A549 (cell line): ENCODE results near the gene GMDS. TPM values are rescaled to one million over a fixed set of nuclear protein-coding genes. Genes with fewer than 3 reads are reported as not detected.

ENCODE experiments used
- ATAC-seq, 2 experiments: fragments of 200-7000 bp in 1 of 2; fragments of >200 bp in 1 of 2; cut with Nextera tagmentation in 1 of 2; cut with Tn5 transposase in 1 of 2; 3 replicates each; pipeline versions ENCODE4 v1.8.0 to v1.9.1; 2018 to 2020; ENCODE audit warnings: mild to moderate bottlenecking in 1 of 2, moderate library complexity in 1 of 2
- CTCF ChIA-PET: fragments of 300-600 bp; sonication (Branson Sonifier 250); formaldehyde crosslinking; extraction: SDS; loops from one replicate; lab custom pipeline; 2021; ENCODE audit warnings: antibody characterized with exemption, inconsistent platforms; lab: Yijun Ruan, JAX
- POLR2A ChIA-PET: fragments of 350-600 bp; formaldehyde crosslinking; extraction: SDS; loops from one replicate; lab custom pipeline; 2021; ENCODE audit warnings: antibody characterized with exemption, inconsistent platforms; lab: Yijun Ruan, JAX
- DNase-seq, 2 experiments: peaks; one replicate each; pipeline versions ENCODE4 v3.0.0 to v3.0.0-alpha.2; 2011 to 2016; ENCODE audit warnings: low read depth in 1 of 2, low spot score in 1 of 2
- FAIRE-seq: peaks from 2 replicates; lab custom pipeline; 2011; peaks lifted over from hg19 to GRCh38; lab: Jason Lieb, UNC
- H3K27ac ChIP-seq, 2 experiments: fragments of >200 bp; sonication (Bioruptor Twin); formaldehyde crosslinking; 3 replicates each; pipeline ENCODE4 v1.5.1; 2016 to 2017
- H3K4me1 ChIP-seq: fragments of >200 bp; sonication (Bioruptor Twin); formaldehyde crosslinking; 3 replicates; pipeline ENCODE4 v1.6.1; 2016
- H3K4me2 ChIP-seq: fragments of >200 bp; sonication (Bioruptor Twin); formaldehyde crosslinking; 3 replicates; pipeline ENCODE4 v1.6.1; 2016
- H3K4me3 ChIP-seq: fragments of >200 bp; sonication (Bioruptor Twin); formaldehyde crosslinking; 3 replicates; pipeline ENCODE4 v1.5.1; 2016
- H3K9me3 ChIP-seq: fragments of >200 bp; sonication (Bioruptor Twin); formaldehyde crosslinking; 3 replicates; pipeline ENCODE4 v1.6.1; 2016
- CBX2 ChIP-seq: fragments of 200-600 bp; sonication (generic); IDR thresholded peaks from 2 replicates; pipeline ENCODE4 v1.6.1; 2016; ENCODE audit warnings: low read depth, mild to moderate bottlenecking, borderline replicate concordance
- CBX8 ChIP-seq: fragments of 200-600 bp; sonication (generic); IDR thresholded peaks from 2 replicates; pipeline ENCODE4 v1.6.1; 2016
- CHD2 ChIP-seq: fragments of 150-350 bp; IDR thresholded peaks from 2 replicates; pipeline ENCODE4 v1.6.1; 2014; ENCODE audit warnings: low read length; ENCODE audit not compliant: partially characterized antibody
- ESRRA ChIP-seq: fragments of 150-350 bp; IDR thresholded peaks from 2 replicates; pipeline ENCODE4 v1.6.1; 2014; ENCODE audit warnings: mild to moderate bottlenecking, low read length, borderline replicate concordance
- GATA3 ChIP-seq: IDR thresholded peaks from 2 replicates; pipeline ENCODE4 v1.6.1; 2012; ENCODE audit warnings: borderline replicate concordance
- HDAC2 ChIP-seq: fragments of 200-600 bp; sonication (generic); IDR thresholded peaks from 2 replicates; pipeline ENCODE4 v1.6.1; 2016
- HEYL ChIP-seq: fragments of 250-450 bp; sonication (Bioruptor Pico); IDR thresholded peaks from 2 replicates; pipeline ENCODE4 v1.8.0; 2021; ENCODE audit warnings: mild to moderate bottlenecking, moderate library complexity
- HOXA7 ChIP-seq: fragments of 250-450 bp; sonication (Bioruptor Pico); IDR thresholded peaks from 2 replicates; pipeline ENCODE4 v1.5.0; 2020; ENCODE audit warnings: mild to moderate bottlenecking, moderate library complexity
- JUN ChIP-seq, 2 experiments: fragments of >200 bp; sonication (Bioruptor Twin); formaldehyde crosslinking; IDR thresholded peaks; 2 replicates in 1 of 2; 3 replicates in 1 of 2; pipeline ENCODE4 v1.6.1; 2016 to 2017
- JUNB ChIP-seq: fragments of >200 bp; sonication (Bioruptor Twin); formaldehyde crosslinking; IDR thresholded peaks from 2 replicates; pipeline ENCODE4 v1.6.1; 2016
- MAZ ChIP-seq: fragments of 150-350 bp; IDR thresholded peaks from 2 replicates; pipeline ENCODE4 v1.6.1; 2014; ENCODE audit warnings: antibody characterized with exemption, low read depth, low read length, borderline replicate concordance
- NFE2L2 ChIP-seq: fragments of 150-350 bp; conservative IDR thresholded peaks from 2 replicates; pipeline ENCODE4 v1.6.1; 2014; ENCODE audit warnings: low read length
- NPAS2 ChIP-seq: fragments of 250-450 bp; sonication (Bioruptor Pico); IDR thresholded peaks from 2 replicates; pipeline ENCODE4 v1.8.0; 2022; ENCODE audit warnings: mild to moderate bottlenecking, moderate library complexity, borderline replicate concordance
- PHF8 ChIP-seq: fragments of 200-600 bp; sonication (generic); IDR thresholded peaks from 2 replicates; pipeline ENCODE4 v1.6.1; 2016; ENCODE audit warnings: low read depth, mild to moderate bottlenecking, antibody characterized with exemption, moderate library complexity, borderline replicate concordance
- RARB ChIP-seq: fragments of 250-450 bp; sonication (Bioruptor Pico); IDR thresholded peaks from 2 replicates; pipeline ENCODE4 v1.8.0; 2021; ENCODE audit warnings: mild to moderate bottlenecking, moderate library complexity
- RFX5 ChIP-seq: fragments of 450-650 bp; IDR thresholded peaks from 2 replicates; pipeline ENCODE4 v1.7.1; 2014; ENCODE audit warnings: antibody characterized with exemption, mild to moderate bottlenecking, moderate library complexity
- SMC3 ChIP-seq: fragments of >200 bp; sonication (Bioruptor Twin); formaldehyde crosslinking; IDR thresholded peaks from 3 replicates; pipeline ENCODE4 v1.6.1; 2018; ENCODE audit warnings: inconsistent platforms
- ZC3H11A ChIP-seq: fragments of 450-650 bp; IDR thresholded peaks from 2 replicates; pipeline ENCODE4 v1.6.1; 2014; ENCODE audit warnings: antibody characterized with exemption, mild to moderate bottlenecking
- ZNF302 ChIP-seq: fragments of 250-450 bp; sonication (Bioruptor Pico); IDR thresholded peaks from 2 replicates; pipeline ENCODE4 v1.9.0; 2021; ENCODE audit warnings: inconsistent platforms, mild to moderate bottlenecking, moderate library complexity
- WGBS: methylation state at CpG from one replicate; pipeline ENCODE4 v1.1.6; 2017; ENCODE audit errors: missing lambda C conversion rate; 5-methylcytosine and 5-hydroxymethylcytosine counted together
- polyA plus RNA-seq, 4 experiments: library from polyadenylated mRNA; depleted of rRNA in 3 of 4; stranded (reverse); fragments of >200 nt; fragmentation: RNase III in 1 of 4; extraction: RNeasy Plus Mini Kit Qiagen cat#74134 plus additional on column Dnase treatment in 1 of 4; gene quantifications; 2 replicates in 3 of 4; 3 replicates in 1 of 4; pipeline ENCODE4 v1.2.3, GENCODE V29; 2011 to 2017
- TF ChIP-seq, protein P1 (sequence below): fragments of >200 bp; sonication (Bioruptor Twin); formaldehyde crosslinking; IDR thresholded peaks from 3 replicates; pipeline ENCODE4 v1.6.1; 2016
- TF ChIP-seq, protein P2 (sequence below): IDR thresholded peaks from 2 replicates; pipeline ENCODE4 v1.6.1; 2012
- TF ChIP-seq, protein P3 (sequence below): fragments of 150-350 bp; IDR thresholded peaks from 2 replicates; pipeline ENCODE4 v1.6.1; 2014; ENCODE audit warnings: low read depth, mild to moderate bottlenecking, low read length
- TF ChIP-seq, protein P4 (sequence below): fragments of 250-450 bp; sonication (Bioruptor Pico); IDR thresholded peaks from 2 replicates; pipeline ENCODE4 v1.5.0; 2020; ENCODE audit warnings: low read depth, mild to moderate bottlenecking, moderate library complexity
- TF ChIP-seq, protein P5 (sequence below): fragments of >200 bp; sonication (Bioruptor Twin); formaldehyde crosslinking; IDR thresholded peaks from 3 replicates; pipeline ENCODE4 v1.5.1; 2016
- TF ChIP-seq, protein P6 (sequence below): fragments of 450-650 bp; IDR thresholded peaks from 2 replicates; pipeline ENCODE4 v1.6.1; 2014; ENCODE audit warnings: antibody characterized with exemption

GMDS gene
- polyA plus RNA-seq, 2 of the 4 experiments (the other 2 are of a cell fraction), result 9.9 to 12.4 TPM

DNA sequence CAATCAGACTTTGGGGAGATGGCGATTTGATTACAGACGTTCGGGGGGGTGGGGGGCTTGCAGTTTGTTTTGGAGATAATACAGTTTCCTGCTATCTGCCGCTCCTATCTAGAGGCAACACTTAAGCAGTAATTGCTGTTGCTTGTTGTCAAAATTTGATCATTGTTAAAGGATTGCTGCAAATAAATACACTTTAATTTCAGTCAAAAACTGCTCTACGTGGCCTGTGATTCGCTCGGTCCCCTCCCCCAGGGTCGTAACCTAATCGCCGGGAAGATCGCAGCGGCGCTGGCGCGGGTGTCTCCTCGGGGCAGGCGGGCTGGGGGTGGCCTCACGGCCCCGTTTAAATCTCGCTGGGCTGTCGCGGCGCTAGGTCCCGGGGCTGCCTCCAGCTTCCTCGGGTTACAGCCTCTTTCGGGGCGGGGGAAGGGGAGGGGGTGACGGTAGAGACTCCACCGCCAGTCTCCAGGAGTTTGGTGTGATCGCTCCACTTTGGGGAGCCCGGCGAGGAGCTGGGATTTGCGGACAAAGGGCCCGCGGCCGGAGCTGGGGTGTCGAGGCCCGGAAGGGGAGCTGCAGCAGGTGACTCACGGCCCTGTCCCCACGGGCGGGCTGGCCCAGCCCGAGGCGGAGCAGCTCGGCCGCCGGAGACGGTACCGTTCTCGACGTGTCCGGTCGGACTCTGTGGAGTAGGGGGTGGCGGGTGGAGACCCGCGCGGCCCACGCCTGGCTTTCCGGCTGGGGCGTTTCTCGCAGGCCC, 631.5 kb downstream of the GMDS start (continued):
- TF ChIP-seq, protein P1, sequence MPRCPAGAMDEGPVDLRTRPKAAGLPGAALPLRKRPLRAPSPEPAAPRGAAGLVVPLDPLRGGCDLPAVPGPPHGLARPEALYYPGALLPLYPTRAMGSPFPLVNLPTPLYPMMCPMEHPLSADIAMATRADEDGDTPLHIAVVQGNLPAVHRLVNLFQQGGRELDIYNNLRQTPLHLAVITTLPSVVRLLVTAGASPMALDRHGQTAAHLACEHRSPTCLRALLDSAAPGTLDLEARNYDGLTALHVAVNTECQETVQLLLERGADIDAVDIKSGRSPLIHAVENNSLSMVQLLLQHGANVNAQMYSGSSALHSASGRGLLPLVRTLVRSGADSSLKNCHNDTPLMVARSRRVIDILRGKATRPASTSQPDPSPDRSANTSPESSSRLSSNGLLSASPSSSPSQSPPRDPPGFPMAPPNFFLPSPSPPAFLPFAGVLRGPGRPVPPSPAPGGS, result no peak
- no peak for TF ChIP-seq ZC3H11A

DNA sequence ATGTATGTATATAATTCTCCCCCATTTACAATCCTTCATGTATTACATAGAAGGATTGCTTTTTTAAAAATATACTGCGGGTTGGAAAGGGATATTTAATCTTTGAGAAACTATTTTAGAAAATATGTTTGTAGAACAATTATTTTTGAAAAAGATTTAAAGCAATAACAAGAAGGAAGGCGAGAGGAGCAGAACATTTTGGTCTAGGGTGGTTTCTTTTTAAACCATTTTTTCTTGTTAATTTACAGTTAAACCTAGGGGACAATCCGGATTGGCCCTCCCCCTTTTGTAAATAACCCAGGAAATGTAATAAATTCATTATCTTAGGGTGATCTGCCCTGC, 632.1 kb downstream of the GMDS start:
- H3K4me2 ChIP-seq, result peak overlapping the region; percentile 99
- WGBS, result 45% methylated on average over 3 of the region's 3 CpGs
- TF ChIP-seq CHD2 (no peak), CBX2 (no peak), ESRRA (no peak), HEYL (CRISPR knock-in tag) (no peak), ZNF302 (CRISPR knock-in tag) (no peak), JUNB (no peak), RFX5 (no peak), RARB (CRISPR knock-in tag) (no peak), NFE2L2 (no peak), HOXA7 (CRISPR knock-in tag) (no peak), SMC3 (no peak)
- TF ChIP-seq, protein P2, sequence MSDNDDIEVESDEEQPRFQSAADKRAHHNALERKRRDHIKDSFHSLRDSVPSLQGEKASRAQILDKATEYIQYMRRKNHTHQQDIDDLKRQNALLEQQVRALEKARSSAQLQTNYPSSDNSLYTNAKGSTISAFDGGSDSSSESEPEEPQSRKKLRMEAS, result no peak
- TF ChIP-seq, protein P3, sequence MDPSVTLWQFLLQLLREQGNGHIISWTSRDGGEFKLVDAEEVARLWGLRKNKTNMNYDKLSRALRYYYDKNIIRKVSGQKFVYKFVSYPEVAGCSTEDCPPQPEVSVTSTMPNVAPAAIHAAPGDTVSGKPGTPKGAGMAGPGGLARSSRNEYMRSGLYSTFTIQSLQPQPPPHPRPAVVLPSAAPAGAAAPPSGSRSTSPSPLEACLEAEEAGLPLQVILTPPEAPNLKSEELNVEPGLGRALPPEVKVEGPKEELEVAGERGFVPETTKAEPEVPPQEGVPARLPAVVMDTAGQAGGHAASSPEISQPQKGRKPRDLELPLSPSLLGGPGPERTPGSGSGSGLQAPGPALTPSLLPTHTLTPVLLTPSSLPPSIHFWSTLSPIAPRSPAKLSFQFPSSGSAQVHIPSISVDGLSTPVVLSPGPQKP, result no peak
- TF ChIP-seq, all 56 proteins: peak for 0
- DNase-seq (no peak), FAIRE-seq (no peak), ATAC-seq (no peak)
- Histone ChIP-seq H3K27ac (peak overlapping the region in 1 of 2 experiments; percentile 64; a peak in 2 of 6 replicates), H3K4me1 (peaks cover 13% of the 10 kb centered on the region; the same call in 2 of the 3 replicates), H3K9me3 (no peaks in the 10 kb centered on the region), H3K4me3 (peak overlapping the region; percentile 83)
- ChIA-PET POLR2A (no interaction called here), CTCF (interaction anchor here (1.1 kb wide), 1 partner anchor 1018 kb away, joined by 4 read pairs; no protein-coding TSS in a partner anchor)

DNA sequence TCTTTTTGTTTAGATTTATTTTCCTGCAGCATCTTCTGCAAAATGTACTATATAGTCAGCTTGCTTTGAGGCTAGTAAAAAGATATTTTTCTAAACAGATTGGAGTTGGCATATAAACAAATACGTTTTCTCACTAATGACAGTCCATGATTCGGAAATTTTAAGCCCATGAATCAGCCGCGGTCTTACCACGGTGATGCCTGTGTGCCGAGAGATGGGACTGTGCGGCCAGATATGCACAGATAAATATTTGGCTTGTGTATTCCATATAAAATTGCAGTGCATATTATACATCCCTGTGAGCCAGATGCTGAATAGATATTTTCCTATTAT, 632.5 kb downstream of the GMDS start:
- CTCF ChIA-PET, result interaction anchor here (1.1 kb wide), 1 partner anchor 1019 kb away, joined by 4 read pairs; no protein-coding TSS in a partner anchor
- H3K4me3 ChIP-seq, result peak overlapping the region; percentile 83
- no peaks in the 10 kb centered on the region for H3K9me3 ChIP-seq
- DNase-seq, result no peak
- POLR2A ChIA-PET, result no interaction called here
- peaks cover 13% of the 10 kb centered on the region; the same call in 2 of the 3 replicates for H3K4me1 ChIP-seq
- no peak overlapping the region for H3K27ac ChIP-seq
- WGBS, result 49% methylated on average over 7 of the region's 7 CpGs
- ATAC-seq, result no peak
- TF ChIP-seq, protein P2, result no peak
- TF ChIP-seq CBX8 (no peak), NPAS2 (no peak), HDAC2 (no peak), PHF8 (no peak), CHD2 (no peak), HEYL (CRISPR knock-in tag) (no peak), JUN (IDR thresholded peaks at IDR 0.05) (no peak), MAZ (no peak), ESRRA (no peak), GATA3 (no peak)
- TF ChIP-seq, protein P4, sequence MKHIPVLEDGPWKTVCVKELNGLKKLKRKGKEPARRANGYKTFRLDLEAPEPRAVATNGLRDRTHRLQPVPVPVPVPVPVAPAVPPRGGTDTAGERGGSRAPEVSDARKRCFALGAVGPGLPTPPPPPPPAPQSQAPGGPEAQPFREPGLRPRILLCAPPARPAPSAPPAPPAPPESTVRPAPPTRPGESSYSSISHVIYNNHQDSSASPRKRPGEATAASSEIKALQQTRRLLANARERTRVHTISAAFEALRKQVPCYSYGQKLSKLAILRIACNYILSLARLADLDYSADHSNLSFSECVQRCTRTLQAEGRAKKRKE, result no peak
- TF ChIP-seq, protein P5, sequence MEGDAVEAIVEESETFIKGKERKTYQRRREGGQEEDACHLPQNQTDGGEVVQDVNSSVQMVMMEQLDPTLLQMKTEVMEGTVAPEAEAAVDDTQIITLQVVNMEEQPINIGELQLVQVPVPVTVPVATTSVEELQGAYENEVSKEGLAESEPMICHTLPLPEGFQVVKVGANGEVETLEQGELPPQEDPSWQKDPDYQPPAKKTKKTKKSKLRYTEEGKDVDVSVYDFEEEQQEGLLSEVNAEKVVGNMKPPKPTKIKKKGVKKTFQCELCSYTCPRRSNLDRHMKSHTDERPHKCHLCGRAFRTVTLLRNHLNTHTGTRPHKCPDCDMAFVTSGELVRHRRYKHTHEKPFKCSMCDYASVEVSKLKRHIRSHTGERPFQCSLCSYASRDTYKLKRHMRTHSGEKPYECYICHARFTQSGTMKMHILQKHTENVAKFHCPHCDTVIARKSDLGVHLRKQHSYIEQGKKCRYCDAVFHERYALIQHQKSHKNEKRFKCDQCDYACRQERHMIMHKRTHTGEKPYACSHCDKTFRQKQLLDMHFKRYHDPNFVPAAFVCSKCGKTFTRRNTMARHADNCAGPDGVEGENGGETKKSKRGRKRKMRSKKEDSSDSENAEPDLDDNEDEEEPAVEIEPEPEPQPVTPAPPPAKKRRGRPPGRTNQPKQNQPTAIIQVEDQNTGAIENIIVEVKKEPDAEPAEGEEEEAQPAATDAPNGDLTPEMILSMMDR, result no peak
- TF ChIP-seq, protein P6, sequence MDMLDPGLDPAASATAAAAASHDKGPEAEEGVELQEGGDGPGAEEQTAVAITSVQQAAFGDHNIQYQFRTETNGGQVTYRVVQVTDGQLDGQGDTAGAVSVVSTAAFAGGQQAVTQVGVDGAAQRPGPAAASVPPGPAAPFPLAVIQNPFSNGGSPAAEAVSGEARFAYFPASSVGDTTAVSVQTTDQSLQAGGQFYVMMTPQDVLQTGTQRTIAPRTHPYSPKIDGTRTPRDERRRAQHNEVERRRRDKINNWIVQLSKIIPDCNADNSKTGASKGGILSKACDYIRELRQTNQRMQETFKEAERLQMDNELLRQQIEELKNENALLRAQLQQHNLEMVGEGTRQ, result no peak
- TF ChIP-seq, protein P1, result no peak
- TF ChIP-seq, all 56 proteins: peak for 0
- peak overlapping the region; percentile 99 for H3K4me2 ChIP-seq
- no peak for FAIRE-seq
